ENCODE results near the gene C1QTNF8.
"Not testable (repeated sequence)": the region's sequence is repeated elsewhere in the genome, so short reads cannot be mapped to it uniquely, and the experiment has no call there.

Gene C1QTNF8

DNA sequence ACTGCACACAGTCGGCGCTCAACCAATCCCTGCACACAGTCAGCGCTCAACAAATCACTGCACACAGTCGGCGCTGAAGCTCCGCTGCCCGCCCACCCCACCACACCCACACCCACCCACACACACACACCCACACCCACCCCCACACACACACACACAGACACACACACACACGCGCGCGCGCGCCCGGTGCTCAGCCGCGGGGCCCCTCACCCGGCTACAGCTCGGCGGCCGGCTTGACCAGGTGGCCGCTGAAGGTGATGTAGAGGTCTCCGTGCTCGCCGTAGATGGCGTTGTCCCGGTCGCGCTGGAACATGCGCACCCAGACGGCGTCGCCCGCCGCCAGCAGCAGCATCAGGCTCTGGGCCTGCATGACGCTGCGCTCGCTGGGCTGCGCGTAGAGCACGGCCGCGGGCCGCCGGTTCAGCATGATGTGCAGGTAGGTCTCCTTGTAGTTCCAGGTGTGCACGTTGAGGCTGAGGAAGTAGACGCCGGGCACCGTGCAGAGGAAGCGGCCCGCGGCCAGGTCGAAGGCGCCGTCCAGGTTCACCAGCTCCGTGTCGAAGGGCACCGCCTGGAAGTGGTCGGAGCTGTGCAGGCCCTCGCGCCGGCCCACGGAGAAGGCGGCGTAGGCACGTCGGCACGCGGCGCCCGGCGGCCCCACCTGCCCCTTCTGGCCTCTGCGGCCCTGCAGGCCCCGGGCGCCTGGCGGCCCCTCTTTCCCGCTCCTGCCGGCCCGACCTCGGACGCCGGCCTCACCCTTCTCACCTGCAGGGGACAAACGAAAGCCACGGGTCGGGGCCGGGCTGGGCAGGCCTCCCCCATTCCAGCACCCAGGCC lies 2.5 kb downstream of the C1QTNF8 start:
- no peak for DNase-seq (ENCODE audit: low spot score)

GRCh38 chr16:1092685-1093283 lies 3.3 kb downstream of the C1QTNF8 start:
- not testable (repeated sequence) for DNase-seq (ENCODE audit: low spot score)

DNA sequence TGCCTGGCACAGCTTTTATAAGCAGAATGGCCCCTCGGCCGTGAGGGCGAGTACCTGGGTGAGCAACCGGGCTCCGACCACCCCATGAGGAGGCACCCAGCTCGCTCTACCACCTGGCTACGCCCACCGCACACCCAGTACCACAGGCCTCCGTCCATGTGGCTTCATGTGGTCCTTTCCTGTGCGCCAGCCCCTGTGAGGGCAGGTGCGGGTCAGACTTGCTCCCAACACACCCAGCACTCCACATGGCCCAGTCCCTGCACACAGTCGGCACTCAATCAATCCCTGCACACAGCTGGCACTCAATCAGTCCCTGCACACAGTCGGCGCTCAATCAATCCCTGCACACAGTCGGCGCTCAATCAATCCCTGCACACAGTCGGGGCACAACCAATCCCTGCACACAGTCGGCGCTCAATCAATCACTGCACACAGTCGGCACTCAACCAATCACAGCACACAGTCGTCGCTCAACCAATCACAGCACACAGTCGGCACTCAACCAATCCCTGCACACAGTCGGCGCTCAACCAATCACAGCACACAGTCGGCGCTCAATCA lies 4.0 kb downstream of the C1QTNF8 start:
- DNase-seq (ENCODE audit: low spot score), result no peak

GRCh38 chr16:1090620-1091587 lies 5.1 kb downstream of the C1QTNF8 start:
- no peak for DNase-seq (ENCODE audit: low spot score)

DNA sequence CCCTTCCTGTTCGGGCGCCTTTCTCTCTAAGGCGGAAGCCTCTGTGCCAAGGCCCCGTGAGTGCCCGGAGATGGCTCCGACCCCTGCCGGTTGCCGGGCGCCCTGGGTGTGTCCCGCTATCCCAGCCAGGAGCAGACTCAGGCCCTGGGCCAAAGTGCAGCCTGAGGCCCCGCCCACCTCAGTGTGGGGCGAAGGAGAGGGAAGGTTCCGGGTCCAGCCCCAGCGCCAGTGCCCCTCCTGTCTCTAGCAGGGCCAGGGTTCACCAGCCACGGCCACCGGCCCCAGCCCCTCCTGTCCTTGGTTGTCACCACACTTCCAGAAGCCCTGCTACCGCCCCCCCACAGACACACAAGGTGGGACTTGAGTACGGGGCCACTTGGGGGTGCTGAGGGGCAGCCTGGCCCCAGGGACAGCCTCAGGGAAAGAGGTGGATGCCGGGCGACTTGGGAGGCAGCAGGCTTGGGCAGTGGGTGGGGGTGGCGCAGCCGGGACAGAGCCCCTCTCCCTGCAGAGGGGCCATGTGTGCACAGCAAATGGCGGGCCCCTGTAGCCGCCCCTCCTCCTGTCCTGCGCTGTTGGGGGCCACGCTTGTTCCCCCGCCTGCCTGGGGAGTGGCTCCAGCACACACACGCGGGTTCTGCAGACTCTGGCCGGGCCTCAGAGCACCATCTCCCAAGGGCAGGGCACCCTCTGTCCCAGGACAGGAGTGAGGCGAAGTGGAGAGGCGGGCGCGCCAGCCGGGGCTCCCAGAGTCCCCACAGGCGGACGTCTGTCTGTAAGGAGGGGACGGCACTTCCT lies 6.0 kb downstream of the C1QTNF8 start:
- no peak for DNase-seq (ENCODE audit: low spot score)

- no peak for DNase-seq (ENCODE audit: low spot score)
Observed at GRCh38 chr16:1089439-1089821, 6.6 kb downstream of the C1QTNF8 start.

DNA sequence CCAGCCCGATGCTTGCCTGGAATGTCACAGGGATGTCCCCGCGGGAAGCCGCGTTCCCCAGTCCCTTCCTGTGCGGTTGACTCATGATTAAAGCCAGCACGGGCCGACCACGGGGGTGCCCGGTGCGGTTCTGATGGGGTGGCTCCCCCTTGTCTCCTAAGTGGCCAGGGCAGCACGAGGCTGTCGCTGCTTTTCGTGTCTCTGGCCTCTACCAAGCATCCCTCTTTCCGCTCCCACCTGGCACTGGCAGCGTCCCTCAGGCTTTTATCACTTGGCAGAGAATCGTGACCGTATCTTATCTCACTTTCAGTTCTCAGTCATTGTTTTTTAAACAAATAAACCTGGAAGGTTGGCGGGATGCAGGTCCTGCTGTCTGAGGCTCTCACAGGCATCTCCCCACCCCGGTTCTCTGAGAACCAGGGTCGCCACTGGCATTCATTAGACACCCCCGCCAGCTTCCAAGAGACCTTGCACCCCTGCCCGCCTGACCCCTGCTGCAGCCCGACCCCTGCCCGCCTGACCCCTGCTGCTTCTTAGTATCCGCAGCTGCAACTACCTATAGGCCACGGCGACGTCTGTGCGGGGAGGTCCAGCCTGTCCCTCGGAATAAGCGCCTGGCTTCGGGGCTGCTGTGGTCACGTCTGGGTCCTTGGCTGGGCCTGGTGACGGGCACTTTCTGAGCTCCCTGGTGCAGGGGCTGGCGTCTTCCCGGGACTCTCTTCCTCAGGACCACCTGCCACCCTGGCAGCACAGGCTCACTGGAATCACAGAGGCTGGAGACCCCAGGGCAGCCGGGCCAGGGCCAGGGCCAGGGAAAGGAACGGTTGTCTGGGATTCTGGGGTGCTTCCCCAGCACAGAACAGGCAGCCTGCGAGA lies 7.5 kb downstream of the C1QTNF8 start:
- no peak for DNase-seq (ENCODE audit: low spot score)

- not testable (repeated sequence) for DNase-seq (ENCODE audit: low spot score)
Observed at GRCh38 chr16:1086443-1086842, 9.6 kb downstream of the C1QTNF8 start.

DNA sequence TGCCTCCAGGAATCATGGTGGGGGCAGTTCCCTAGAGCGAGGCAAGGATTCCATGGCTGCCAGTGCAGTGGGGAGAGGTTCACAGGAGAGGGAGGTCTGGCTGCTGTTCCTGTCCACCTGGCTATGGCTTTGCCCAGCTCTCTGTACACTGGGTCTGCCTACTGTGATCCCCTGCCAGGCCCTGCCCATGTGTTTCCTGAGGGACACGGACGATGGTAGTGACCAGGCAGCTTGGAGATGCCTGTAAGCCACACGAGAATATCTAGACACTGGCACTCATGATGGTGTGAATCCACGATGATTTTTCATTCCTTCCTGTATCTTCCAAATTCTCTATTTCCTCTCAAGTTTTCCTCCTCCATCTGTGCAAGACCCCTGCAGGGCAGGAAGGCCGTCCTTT lies 11.1 kb downstream of the C1QTNF8 start:
- no peak for DNase-seq (ENCODE audit: low spot score)

GRCh38 chr16:1082952-1083675 lies 12.9 kb downstream of the C1QTNF8 start:
- no peak for DNase-seq (ENCODE audit: low spot score)

- no peak for DNase-seq (ENCODE audit: low spot score)
Observed at GRCh38 chr16:1082266-1082951, 13.6 kb downstream of the C1QTNF8 start.

DNA sequence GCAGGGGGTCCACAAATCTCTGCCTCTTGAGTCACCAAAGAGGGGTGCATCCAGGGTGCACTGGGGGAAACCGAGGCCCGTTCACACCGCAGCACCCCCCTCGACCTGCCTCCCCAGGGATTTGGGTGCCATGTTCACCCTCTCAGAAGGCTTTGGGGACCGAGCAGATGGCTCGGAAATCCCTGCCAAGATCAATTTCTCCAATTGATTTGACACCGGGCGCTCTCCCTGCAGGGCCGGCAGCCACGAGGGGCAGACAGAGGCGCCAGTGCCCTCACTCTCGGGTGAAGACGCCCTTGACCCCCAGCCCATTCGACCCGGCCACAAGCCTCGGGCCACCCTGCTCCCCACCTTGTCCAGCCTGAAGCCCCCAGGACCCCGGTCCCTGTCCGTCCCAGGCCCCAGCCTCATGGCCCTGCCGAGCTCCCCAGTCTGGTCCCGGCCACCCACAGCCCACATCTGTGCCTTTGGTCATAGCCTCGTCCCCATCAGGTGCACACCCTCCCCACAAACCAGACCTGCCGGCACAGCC lies 14.2 kb downstream of the C1QTNF8 start:
- no peak for DNase-seq (ENCODE audit: low spot score)

DNA sequence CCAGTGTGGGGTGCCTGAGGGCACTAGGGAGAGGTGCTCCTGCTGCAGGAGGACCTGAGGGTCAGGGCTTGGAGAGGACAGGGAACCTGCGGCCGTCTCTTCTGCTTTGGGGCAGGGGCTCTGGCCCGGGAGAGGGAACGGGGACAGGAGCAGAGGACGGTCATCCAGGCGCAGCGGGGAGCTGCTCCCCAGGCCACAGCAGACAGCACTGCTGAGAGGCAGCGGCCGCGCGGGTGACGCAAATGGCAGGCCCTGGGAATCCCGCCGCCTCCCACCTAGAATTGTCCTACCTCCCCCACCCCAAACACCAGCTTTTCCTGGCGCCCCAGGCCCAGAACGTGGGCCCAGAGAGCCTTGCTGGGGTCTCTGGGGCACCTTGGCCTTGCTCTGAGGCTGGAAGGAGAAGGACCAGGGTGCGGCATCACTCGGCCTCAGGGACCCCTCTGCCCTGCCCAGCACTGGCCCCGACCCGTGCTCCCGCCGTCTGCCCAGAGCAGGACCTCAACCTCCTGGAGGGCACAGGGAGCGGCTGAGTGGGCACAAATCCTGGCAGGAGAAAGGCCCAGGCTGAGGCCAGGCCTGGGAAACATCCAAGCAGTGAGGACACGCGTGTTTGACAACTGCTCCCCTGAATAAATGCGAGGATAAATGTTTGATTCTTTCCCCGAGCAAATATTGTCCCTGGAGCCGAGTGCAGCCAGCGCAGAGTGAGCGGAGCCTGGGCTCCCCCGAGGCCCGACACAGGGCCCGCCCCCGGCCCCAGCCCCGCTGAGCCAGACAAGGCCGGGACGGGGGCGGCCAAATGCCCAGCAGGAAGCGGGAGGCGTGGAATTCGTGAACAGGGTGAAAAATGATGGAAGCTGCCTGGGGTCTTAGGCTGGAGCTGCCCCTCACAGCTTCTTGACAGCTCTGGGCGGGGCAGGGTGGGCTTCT lies 15.0 kb downstream of the C1QTNF8 start:
- no peak for DNase-seq (ENCODE audit: low spot score)

DNA sequence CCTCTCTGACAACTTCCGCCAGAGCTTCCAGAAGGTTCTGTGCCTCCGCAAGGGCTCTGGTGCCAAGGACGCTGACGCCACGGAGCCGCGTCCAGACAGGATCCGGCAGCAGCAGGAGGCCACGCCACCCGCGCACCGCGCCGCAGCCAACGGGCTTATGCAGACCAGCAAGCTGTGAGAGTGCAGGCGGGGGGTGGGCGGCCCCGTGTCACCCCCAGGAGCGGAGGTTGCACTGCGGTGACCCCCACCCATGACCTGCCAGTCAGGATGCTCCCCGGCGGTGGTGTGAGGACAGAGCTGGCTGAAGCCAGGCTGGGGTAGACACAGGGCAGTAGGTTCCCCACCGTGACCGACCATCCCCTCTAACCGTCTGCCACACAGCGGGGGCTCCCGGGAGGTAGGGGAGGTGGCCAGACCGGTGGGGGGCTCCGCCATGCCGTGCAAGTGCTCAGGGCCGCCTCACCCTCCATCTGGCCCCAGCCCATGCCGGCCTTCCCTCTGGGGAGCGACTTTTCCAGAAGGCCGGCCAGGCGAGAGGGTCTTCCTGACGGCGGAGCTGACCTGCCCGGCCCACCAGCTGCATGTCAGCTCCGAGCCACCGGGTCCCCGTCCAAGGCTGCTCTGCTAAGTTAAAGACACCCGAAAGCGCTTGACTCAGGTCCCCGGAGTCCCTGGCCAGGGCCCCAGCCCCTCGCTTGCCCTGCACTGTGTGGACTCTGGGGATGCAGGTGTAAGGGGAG lies 16.1 kb downstream of the C1QTNF8 start:
- DNase-seq (ENCODE audit: low spot score), result no peak

DNA sequence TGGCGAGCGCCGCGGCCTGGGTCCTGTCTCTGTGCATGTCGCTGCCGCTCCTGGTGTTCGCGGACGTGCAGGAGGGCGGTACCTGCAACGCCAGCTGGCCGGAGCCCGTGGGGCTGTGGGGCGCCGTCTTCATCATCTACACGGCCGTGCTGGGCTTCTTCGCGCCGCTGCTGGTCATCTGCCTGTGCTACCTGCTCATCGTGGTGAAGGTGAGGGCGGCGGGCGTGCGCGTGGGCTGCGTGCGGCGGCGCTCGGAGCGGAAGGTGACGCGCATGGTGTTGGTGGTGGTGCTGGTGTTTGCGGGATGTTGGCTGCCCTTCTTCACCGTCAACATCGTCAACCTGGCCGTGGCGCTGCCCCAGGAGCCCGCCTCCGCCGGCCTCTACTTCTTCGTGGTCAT lies 16.7 kb downstream of the C1QTNF8 start:
- DNase-seq (ENCODE audit: low spot score), result no peak

DNA sequence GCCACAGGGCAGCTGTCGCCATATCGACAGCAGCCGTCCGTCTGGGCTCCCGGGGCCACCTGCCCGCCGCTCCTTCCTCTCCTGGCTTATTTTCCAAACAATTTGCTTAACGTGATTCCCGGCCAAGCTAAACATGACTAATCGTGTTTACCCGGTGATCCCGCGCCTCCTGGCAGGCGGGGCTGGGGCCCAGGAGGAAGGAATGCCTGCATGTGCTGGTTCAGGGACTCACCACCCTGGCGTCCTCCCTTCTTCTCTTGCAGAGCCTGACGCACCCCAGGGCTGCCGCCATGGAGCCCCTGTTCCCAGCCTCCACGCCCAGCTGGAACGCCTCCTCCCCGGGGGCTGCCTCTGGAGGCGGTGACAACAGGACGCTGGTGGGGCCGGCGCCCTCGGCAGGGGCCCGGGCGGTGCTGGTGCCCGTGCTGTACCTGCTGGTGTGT lies 17.4 kb downstream of the C1QTNF8 start:
- DNase-seq (ENCODE audit: low spot score), result no peak
